NCI-H1417 (cell line): ENCODE measurements around the gene SLC6A15.

Experiments used
- DNase-seq, 3 experiments: peaks; one replicate each; lab custom pipeline; 2025; lab: John Stamatoyannopoulos, UW

SLC6A15 gene

DNA sequence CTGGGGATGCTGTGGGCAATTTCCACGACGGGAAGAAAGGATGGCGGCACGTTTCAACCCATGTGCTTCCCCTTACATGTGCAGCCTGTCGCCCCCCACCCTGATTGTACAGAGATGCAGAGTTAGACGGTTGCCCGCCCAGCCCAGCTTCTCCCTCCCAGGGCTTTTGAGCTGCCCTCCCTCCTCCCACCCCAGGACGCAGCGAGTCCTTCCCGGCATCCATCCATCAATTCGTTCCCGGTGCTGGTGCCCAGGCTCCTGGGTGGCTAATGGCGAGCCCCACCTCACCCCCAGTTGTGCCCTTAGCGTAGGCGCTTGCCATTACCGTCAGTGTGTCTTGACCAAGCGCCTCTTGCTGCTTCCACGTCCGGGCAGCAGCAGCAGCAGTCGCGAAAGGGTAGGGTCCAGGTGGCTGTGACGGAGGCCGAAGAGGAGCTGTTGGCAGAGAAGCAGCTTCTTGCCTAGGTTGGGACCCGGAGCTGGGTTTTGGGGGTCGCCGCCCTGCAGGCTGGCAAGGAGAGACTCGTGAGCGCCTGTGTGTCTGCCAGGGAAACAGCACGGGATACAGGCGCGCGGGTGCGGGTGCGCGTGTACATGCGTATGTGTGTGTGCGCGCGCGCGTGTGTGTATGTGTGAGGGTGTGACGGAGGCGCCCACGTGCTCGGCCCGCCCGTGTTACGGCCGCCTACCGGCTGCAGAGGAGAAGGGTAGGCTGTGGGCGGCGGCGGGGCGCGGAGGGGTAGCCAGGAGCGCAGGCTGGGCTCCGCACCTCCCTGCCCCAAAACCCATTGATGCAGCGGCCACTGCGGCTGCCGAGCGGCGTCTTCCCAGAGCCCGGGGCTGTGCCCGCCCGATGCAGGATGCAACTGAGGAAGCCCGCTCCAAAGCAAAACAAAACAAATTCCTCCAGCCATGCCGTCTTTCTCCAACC lies at the start of gene SLC6A15:
Gene SLC6A15, minus strand, starts transcription at position 602 of the 931 bp plus-strand sequence. CDS start 20,679 bp downstream, outside the sequence.
- DNase-seq: peak; percentile 87 to 97 (median 93)

DNA sequence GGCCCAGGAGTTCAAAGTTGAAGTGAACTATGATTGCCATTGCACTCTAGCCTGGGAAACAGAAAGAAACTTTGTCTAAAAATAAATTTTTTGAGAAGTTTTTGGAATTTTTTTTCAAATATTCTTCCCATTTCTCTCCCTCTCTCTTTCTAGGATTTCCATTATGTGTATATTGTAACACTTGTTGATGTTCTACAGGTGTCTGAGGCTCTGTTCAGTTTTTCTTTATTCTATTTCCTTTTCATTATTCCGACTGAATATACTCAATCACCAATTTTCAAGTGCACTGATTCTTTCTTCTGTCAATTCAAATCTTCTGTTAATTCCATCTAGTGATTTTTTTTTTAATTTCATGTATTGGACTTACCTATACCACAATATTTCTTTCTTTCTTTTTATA lies 48.3 kb upstream of the SLC6A15 start:
- no peak for DNase-seq

- DNase-seq: no peak
Measured at GRCh38 chr12:84955298-84955697, 42.7 kb upstream of the SLC6A15 start.

DNA sequence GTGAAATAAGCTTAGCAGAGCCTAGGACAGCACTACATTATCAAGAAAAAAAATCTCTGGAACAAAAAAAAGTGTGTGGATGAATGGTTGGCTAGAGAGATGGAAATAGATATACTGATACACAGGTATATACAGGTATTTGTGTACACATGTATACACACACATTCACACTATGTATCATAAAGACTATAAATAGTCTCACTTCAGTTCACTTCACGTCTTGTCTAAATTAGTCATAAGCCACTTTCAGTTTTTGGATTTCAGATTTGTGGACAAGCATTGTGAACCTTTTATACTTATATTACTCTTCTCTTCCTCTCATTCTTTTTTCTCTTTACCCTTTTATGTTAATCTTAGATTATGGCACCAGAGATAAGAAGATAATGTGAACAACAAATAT lies 41.8 kb upstream of the SLC6A15 start:
- DNase-seq: no peak

- no peak for DNase-seq
Measured at GRCh38 chr12:84950971-84951546, 38.5 kb upstream of the SLC6A15 start.

- DNase-seq: no peak
Measured at GRCh38 chr12:84946753-84947152, 34.2 kb upstream of the SLC6A15 start.

- no peak for DNase-seq
Measured at GRCh38 chr12:84937415-84937814, 24.8 kb upstream of the SLC6A15 start.

DNA sequence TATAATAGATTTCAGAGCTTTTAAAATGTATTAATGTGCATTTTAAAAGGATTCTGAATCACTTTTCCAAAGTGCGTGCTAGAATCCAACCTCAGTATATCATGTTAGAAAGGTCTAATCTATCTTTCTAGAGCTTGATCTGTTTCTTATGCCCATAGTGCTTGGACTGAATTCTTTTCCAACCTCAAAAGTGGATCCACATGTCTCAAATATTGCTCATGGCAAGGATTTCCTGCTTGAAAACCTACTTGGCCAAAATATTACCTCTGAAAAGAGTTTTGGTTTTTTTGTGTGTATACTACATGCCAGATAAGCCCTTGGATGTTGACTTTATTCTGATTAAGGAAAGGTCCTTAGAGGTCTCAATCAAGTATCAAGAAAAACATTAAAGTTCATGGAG lies 16.9 kb upstream of the SLC6A15 start:
- no peak for DNase-seq

DNA sequence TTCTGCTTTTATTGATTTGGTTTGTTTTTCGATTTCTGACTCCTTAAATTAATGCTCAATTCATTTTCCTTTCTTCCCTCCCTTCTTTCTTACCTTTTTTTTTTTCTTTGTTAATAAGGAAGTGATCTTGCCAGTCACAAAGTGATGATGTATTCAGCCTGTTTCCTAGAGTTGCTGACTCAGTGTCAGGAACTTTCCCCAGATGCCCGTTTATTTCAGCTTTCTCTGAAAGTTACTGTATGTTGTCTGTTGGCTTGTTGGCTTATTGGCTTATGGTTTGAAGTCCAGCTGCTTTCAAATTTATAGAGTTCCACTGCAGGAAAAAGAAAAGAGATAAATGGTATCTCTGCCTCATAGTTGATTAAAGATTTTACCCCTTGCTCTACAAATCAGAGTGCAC lies 12.4 kb upstream of the SLC6A15 start:
- DNase-seq: no peak

- DNase-seq: no peak
Measured at GRCh38 chr12:84922693-84923092, 10.1 kb upstream of the SLC6A15 start.

GRCh38 chr12:84920331-84920730 lies 7.7 kb upstream of the SLC6A15 start:
- no peak for DNase-seq

GRCh38 chr12:84919271-84919670 lies 6.7 kb upstream of the SLC6A15 start:
- no peak for DNase-seq

DNA sequence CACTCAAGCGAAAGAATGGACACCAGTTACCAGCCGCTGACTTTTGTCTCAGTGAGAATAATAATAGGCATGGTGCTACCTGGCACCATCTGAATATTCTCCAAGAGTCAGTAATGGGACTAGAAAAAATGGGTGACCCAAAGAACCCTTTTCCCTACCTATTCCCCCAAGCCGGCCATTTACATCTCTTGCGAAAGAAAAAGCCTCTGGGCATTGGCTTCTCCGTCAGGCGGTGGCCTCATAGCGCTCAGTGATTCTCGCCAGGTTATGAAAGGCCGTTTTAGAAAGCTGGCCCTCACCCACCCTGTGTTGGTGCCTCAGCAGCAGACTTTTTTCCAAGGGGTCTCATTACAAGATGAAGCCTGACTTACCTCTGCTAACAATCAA lies 523 bp upstream of the SLC6A15 start:
- peak in 2 of 3 experiments; percentile 78 to 88 for DNase-seq

DNA sequence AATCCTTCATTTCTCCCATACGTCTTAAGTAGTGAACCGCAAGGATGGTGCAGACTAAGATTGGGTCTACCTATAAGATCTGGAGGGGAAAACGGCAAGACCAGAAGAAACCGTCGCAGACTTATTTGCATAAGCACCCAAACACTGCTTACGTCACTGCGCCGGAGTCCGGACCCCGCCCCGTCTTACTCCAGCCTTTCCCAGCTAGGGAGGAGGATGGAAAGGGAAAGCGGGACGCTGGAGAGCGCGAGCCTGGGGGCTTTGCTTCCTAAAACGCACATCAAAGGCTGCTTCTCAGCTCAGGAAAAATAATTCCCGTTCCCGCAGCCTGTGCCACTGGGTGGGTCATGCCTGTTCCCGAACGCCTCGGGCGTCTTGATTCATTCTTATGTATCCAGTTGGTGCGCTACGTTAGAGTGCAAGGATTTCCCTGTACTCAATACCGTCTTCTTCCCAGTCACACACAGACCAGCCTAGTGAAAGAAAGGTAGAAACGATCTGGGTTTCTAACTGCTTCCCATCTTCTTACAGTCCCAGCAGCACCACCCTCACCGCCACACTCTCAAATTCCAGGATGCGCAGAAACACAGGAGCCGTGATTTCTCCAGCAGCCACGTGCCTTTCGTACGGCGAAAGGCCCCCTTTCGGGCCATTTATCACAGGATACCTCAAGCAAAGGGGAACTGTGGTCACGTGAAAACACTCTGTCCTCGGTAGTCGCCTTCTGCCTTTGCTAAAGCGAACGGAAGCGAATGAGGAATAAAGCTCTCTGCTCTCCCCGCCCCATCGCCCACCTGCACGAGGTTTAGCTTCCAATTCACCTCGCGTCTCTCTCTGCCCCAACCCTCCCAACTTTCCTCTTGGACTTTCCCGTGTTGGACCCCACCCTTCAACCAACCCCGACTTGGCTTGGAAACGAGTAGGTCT lies 1.1 kb downstream of the SLC6A15 start:
- DNase-seq: peak; percentile 75 to 93 (median 84)

GRCh38 chr12:84910549-84911241 lies 1.9 kb downstream of the SLC6A15 start:
- DNase-seq: peak in 2 of 3 experiments; percentile 77 to 90

- DNase-seq: no peak
Measured at GRCh38 chr12:84904051-84904450, 8.5 kb downstream of the SLC6A15 start.

DNA sequence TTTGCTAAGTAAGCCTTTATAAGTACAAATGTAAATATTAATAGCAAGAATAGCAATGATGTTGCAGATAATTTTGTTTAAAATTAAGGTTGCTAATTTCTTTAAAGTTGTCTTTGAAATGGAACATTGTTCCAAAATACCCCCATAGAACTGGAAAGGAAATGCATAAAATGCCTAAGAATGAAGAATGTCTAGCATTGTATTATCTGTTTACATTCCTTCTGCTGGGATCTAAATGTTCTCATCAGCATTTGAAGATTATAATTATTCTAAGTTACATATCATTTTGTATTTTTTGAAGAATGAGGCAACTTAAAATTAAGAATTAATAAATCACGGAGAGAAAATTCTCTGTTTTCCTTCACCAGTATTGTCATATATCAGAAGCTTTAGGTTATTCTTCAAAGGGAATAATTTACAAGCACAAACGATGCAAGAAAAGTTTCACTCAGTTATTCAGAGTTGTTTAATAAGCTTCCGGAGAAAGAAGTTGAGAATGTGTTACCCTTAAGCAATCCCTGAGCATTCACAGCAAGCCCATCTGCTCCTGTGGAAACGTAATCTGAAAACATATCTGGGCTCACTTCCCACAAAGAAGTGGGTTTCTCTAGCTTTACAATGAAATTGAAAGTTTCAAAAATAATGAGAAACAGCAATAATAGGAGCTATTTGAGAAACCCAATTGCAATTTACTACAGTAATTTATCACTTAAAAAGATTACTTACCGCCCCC lies 21.3 kb downstream of the SLC6A15 start:
- no peak for DNase-seq

DNA sequence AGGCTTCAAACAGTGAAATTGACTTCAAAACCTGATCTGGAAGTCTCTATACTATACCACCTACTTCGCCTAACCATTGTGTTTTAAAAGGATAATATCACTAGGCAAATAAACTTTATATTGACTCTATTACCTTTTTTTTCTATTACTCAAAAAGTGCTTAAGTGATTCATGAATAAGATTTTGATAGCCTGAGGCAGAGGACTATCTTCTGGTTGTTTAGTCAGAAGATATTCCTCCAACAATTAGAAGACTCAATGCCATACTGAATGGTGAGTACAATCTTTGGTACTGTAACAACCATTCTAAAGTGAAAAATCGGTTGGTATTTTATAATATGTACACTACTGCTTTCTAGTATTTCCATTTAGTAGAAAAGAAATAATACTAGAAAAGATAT lies 22.8 kb downstream of the SLC6A15 start:
- DNase-seq: no peak

DNA sequence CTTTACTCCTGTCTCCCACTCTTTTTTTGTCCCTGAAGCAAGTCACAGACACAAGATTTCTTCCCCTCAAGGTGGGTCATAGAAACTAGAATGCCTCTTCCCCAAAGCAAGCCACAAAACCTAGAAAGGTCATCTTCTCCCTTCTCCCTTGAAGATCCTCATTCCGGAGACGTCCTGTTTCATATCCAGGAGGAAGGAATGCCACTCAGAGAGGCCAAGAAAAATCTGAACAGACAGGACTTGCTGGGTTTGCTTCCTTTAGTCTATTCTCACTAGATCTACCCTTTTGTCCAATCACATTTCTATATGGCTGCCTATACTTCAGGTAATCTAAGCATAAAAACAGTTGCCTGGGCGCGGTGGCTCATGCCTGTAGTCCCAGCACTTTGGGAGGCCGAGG lies 23.7 kb downstream of the SLC6A15 start:
- no peak for DNase-seq

GRCh38 chr12:84877340-84877739 lies 35.3 kb downstream of the SLC6A15 start:
- no peak for DNase-seq

DNA sequence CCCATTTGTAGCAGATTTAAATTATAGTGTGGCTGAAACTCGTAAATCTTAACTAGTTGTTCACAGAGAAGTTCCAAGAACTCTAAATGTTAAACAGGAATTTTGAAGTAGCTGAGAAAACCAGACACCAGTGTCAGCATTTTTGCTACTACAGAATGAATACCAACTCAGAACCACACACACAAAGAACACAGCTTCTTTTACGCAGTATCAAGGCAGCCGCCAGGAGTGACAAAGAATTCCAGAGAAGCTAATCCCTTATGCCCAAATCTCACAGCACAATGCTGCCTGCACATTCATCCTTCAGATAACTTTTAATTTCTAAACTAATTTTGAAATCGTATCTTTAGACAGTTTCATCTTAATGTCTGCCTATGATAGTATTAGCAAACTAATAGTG lies 37.4 kb downstream of the SLC6A15 start:
- no peak for DNase-seq
